HepG2 (cell line): ENCODE data around the gene PFAS. TPM values are rescaled to one million over a fixed set of nuclear protein-coding genes. Genes with fewer than 3 reads are reported as not detected.

Source experiments
- ATM ChIP-seq: fragments of 450-650 bp; IDR thresholded peaks from 2 replicates; pipeline ENCODE4 v1.7.1; 2017; ENCODE audit warnings: mild to moderate bottlenecking, borderline replicate concordance
- CBX1 ChIP-seq: IDR thresholded peaks from one replicate; pipeline ENCODE4 v1.6.1; 2016; ENCODE audit warnings: antibody characterized with exemption, low read depth
- CENPT ChIP-seq: sonication (generic); formaldehyde crosslinking; IDR thresholded peaks from 2 replicates; pipeline ENCODE4 v1.8.0; 2022; ENCODE audit warnings: low read depth, mild to moderate bottlenecking, moderate library complexity, missing genetic modification reagents
- FOXM1 ChIP-seq: sonication (generic); formaldehyde crosslinking; IDR thresholded peaks from 2 replicates; pipeline ENCODE4 v1.5.0; 2020; ENCODE audit warnings: missing genetic modification reagents
- FOXP1 ChIP-seq, 2 experiments: fragments of 450-650 bp in 1 of 2; IDR thresholded peaks; 2 replicates each; pipeline ENCODE4 v1.6.1; 2017 to 2018; ENCODE audit warnings: antibody characterized with exemption in 1 of 2
- GATAD2A ChIP-seq: IDR thresholded peaks from 2 replicates; pipeline ENCODE4 v1.6.1; 2016
- GTF3A ChIP-seq: sonication (generic); formaldehyde crosslinking; conservative IDR thresholded peaks from 2 replicates; pipeline ENCODE4 v1.4.0; 2020; ENCODE audit warnings: mild to moderate bottlenecking, missing genetic modification reagents
- ISL2 ChIP-seq: sonication (generic); formaldehyde crosslinking; IDR thresholded peaks from 2 replicates; pipeline ENCODE4 v1.5.0; 2020; ENCODE audit warnings: missing genetic modification reagents
- ISX ChIP-seq: sonication (generic); formaldehyde crosslinking; conservative IDR thresholded peaks from 2 replicates; pipeline ENCODE4 v1.5.0; 2020; ENCODE audit warnings: missing genetic modification reagents
- KLF9 ChIP-seq: IDR thresholded peaks from 2 replicates; pipeline ENCODE4 v1.6.1; 2016; ENCODE audit warnings: low read depth
- MAZ ChIP-seq, 2 experiments: sonication (generic) in 1 of 2; formaldehyde crosslinking in 1 of 2; IDR thresholded peaks; 2 replicates each; pipeline versions ENCODE4 v1.5.0 to v1.6.1; 2012 to 2020; ENCODE audit warnings: low read depth in 2 of 2, mild to moderate bottlenecking in 2 of 2, borderline replicate concordance in 1 of 2, improper control_type of control experiment in 1 of 2, low read length in 1 of 2, missing genetic modification reagents in 1 of 2, moderate library complexity in 1 of 2
- MED1 ChIP-seq: sonication (generic); formaldehyde crosslinking; IDR thresholded peaks from 2 replicates; pipeline ENCODE4 v1.4.0; 2020; ENCODE audit warnings: missing genetic modification reagents
- MEIS2 ChIP-seq: sonication (generic); formaldehyde crosslinking; IDR thresholded peaks from 2 replicates; pipeline ENCODE4 v1.9.0; 2021; ENCODE audit warnings: mild to moderate bottlenecking, missing genetic modification reagents
- POLR2AphosphoS5 ChIP-seq: IDR thresholded peaks from 2 replicates; pipeline ENCODE4 v1.6.1; 2012; ENCODE audit warnings: low read depth, low read length
- SOX13 ChIP-seq, 3 experiments: fragments of 450-650 bp in 1 of 3; sonication (generic) in 1 of 3; formaldehyde crosslinking in 1 of 3; IDR thresholded peaks in 2 of 3; conservative IDR thresholded peaks in 1 of 3; 2 replicates each; pipeline versions ENCODE4 v1.5.0 to v1.6.1; 2016 to 2020; ENCODE audit warnings: antibody characterized with exemption in 1 of 3, mild to moderate bottlenecking in 1 of 3, missing compliant biosample characterization in 1 of 3, missing genetic modification reagents in 1 of 3, moderate library complexity in 1 of 3
- ZBTB38 ChIP-seq: sonication (generic); formaldehyde crosslinking; IDR thresholded peaks from 2 replicates; pipeline ENCODE4 v1.5.1; 2020; ENCODE audit warnings: mild to moderate bottlenecking, missing genetic modification reagents
- ZKSCAN5 ChIP-seq: sonication (generic); formaldehyde crosslinking; IDR thresholded peaks from 2 replicates; pipeline ENCODE4 v1.5.1; 2020; ENCODE audit warnings: mild to moderate bottlenecking, missing genetic modification reagents
- ZNF180 ChIP-seq: sonication (generic); formaldehyde crosslinking; IDR thresholded peaks from 2 replicates; pipeline ENCODE4 v1.4.0; 2020; ENCODE audit warnings: low read depth, missing genetic modification reagents, borderline replicate concordance
- ZNF558 ChIP-seq: sonication (generic); formaldehyde crosslinking; IDR thresholded peaks from 2 replicates; pipeline ENCODE4 v1.9.0; 2022; ENCODE audit warnings: mild to moderate bottlenecking, missing genetic modification reagents, borderline replicate concordance
- ZNF773 ChIP-seq: sonication (generic); formaldehyde crosslinking; IDR thresholded peaks from 2 replicates; pipeline ENCODE4 v1.4.0; 2020; ENCODE audit warnings: missing genetic modification reagents, borderline replicate concordance
- ZNF878 ChIP-seq: sonication (generic); formaldehyde crosslinking; IDR thresholded peaks from 2 replicates; pipeline ENCODE4 v1.8.1; 2023; ENCODE audit warnings: mild to moderate bottlenecking, missing genetic modification reagents, moderate library complexity
- polyA plus RNA-seq, 8 experiments: library from polyadenylated mRNA; depleted of rRNA in 3 of 8; stranded (reverse) in 7 of 8; unstranded in 1 of 8; fragments of >200 nt; fragmentation: Illumina TruSeq in 4 of 8; extraction: Trizol in 4 of 8; gene quantifications; 2 replicates each; pipeline versions ENCODE4 v1.2.1 to v1.2.3, GENCODE V29; 2011 to 2016; ENCODE audit warnings: low read depth in 4 of 8, missing spikeins in 1 of 8, mixed read lengths in 1 of 8; ENCODE audit not compliant: insufficient read depth in 1 of 8
- total RNA-seq, 5 experiments: library from RNA; depleted of rRNA; stranded (reverse); fragments of >200 nt; fragmentation: Illumina TruSeq; extraction: Trizol; gene quantifications; 2 replicates each; pipeline ENCODE4 v1.2.3, GENCODE V29; 2016; ENCODE audit warnings: low read depth in 1 of 5
- TF ChIP-seq, protein P1 (sequence below): sonication (generic); formaldehyde crosslinking; IDR thresholded peaks from 2 replicates; pipeline ENCODE4 v1.5.0; 2020; ENCODE audit warnings: missing genetic modification reagents
- TF ChIP-seq, protein P2 (sequence below): sonication (generic); formaldehyde crosslinking; IDR thresholded peaks from 2 replicates; pipeline ENCODE4 v1.4.0; 2020; ENCODE audit warnings: missing genetic modification reagents
- TF ChIP-seq, protein P3 (sequence below): sonication (generic); formaldehyde crosslinking; IDR thresholded peaks from 2 replicates; pipeline ENCODE4 v1.8.1; 2023; ENCODE audit warnings: mild to moderate bottlenecking, inconsistent platforms, moderate library complexity, missing genetic modification reagents, borderline replicate concordance
- TF ChIP-seq, protein P4 (sequence below): sonication (generic); formaldehyde crosslinking; IDR thresholded peaks from 2 replicates; pipeline ENCODE4 v1.4.0; 2020; ENCODE audit warnings: missing genetic modification reagents

Gene PFAS
- total and polyA plus RNA-seq, 2 of the 13 experiments (the other 11 are each of a cell fraction or from before 2014, with no cell fraction given) = 49.4 to 58.2 TPM

DNA sequence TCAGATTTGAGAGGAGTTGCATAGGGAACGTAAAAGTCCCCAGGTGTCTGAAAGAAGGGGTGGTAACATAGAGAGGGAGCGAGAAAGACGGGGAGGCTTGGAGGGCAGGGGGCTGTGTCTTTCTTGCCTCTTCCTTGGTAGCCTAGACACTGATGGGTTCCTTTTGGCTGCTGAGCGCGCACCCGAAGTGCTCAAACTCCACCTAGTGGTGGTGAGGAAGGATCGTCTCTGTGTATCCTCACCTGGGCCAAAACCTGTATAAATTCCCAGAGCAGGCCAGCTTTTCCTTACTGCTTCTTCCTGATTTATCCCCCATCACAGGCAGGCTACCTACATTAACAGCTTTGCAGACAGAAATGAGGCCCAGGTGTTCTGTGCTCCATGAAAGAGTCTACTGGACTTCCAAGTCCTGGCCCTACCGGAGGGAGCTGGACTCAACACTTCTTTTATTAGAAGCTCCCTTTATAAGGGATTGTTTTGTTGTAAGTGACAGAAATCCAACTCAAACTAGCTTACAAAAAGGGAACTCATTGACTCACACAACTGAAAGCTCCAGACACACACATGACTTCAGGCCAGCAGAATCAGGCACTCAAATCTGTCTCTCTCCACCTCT lies 51.6 kb downstream of the PFAS start (continued):
- TF ChIP-seq, protein P1, sequence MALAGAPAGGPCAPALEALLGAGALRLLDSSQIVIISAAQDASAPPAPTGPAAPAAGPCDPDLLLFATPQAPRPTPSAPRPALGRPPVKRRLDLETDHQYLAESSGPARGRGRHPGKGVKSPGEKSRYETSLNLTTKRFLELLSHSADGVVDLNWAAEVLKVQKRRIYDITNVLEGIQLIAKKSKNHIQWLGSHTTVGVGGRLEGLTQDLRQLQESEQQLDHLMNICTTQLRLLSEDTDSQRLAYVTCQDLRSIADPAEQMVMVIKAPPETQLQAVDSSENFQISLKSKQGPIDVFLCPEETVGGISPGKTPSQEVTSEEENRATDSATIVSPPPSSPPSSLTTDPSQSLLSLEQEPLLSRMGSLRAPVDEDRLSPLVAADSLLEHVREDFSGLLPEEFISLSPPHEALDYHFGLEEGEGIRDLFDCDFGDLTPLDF (CRISPR knock-in tag) = no peak
- TF ChIP-seq ATM = no peak
- no peak for TF ChIP-seq SOX13 (IDR thresholded peaks at IDR 0.05)
- TF ChIP-seq SOX13 (CRISPR knock-in tag; conservative IDR thresholded peaks at IDR 0.05 in 1 of 2, IDR thresholded peaks at IDR 0.05 in 1 of 2) = 0 out of 4 replicates have a peak, but pooled peaks of 1 of the 2 experiments have one; percentile 19
- TF ChIP-seq KLF9 (CRISPR knock-in tag) = no peak
- no peak for TF ChIP-seq ZNF558 (CRISPR knock-in tag)
- no peak for TF ChIP-seq ZNF773 (CRISPR knock-in tag)
- TF ChIP-seq ZNF878 (CRISPR knock-in tag) = no peak
- peak; percentile 51; the same call in 1 of the 2 replicates for TF ChIP-seq GATAD2A (CRISPR knock-in tag)
- no peak for TF ChIP-seq ISX (CRISPR knock-in tag)
- peak; percentile 25 for TF ChIP-seq CBX1
- TF ChIP-seq, protein P2, sequence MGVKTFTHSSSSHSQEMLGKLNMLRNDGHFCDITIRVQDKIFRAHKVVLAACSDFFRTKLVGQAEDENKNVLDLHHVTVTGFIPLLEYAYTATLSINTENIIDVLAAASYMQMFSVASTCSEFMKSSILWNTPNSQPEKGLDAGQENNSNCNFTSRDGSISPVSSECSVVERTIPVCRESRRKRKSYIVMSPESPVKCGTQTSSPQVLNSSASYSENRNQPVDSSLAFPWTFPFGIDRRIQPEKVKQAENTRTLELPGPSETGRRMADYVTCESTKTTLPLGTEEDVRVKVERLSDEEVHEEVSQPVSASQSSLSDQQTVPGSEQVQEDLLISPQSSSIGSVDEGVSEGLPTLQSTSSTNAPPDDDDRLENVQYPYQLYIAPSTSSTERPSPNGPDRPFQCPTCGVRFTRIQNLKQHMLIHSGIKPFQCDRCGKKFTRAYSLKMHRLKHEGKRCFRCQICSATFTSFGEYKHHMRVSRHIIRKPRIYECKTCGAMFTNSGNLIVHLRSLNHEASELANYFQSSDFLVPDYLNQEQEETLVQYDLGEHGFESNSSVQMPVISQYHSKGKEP (CRISPR knock-in tag) = peak; percentile 53; the same call in 1 of the 2 replicates
- TF ChIP-seq ISL2 = 0 out of 2 replicates have a peak, but pooled peaks have one; percentile 29
- no peak for TF ChIP-seq ZBTB38
- TF ChIP-seq MEIS2 (CRISPR knock-in tag) = no peak
- TF ChIP-seq, protein P3, sequence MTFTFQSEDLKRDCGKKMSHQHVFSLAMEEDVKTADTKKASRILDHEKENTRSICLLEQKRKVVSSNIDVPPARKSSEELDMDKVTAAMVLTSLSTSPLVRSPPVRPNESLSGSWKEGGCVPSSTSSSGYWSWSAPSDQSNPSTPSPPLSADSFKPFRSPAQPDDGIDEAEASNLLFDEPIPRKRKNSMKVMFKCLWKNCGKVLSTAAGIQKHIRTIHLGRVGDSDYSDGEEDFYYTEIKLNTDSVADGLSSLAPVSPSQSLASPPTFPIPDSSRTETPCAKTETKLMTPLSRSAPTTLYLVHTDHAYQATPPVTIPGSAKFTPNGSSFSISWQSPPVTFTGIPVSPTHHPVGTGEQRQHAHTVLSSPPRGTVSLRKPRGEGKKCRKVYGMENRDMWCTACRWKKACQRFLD (CRISPR knock-in tag) = no peak
- 0 out of 2 replicates have a peak, but pooled peaks have one; percentile 38 for TF ChIP-seq MED1 (CRISPR knock-in tag)
- no peak for TF ChIP-seq FOXP1 (IDR thresholded peaks at IDR 0.05)
- no peak for TF ChIP-seq FOXP1 (CRISPR knock-in tag; IDR thresholded peaks at IDR 0.05)
- TF ChIP-seq, protein P4, sequence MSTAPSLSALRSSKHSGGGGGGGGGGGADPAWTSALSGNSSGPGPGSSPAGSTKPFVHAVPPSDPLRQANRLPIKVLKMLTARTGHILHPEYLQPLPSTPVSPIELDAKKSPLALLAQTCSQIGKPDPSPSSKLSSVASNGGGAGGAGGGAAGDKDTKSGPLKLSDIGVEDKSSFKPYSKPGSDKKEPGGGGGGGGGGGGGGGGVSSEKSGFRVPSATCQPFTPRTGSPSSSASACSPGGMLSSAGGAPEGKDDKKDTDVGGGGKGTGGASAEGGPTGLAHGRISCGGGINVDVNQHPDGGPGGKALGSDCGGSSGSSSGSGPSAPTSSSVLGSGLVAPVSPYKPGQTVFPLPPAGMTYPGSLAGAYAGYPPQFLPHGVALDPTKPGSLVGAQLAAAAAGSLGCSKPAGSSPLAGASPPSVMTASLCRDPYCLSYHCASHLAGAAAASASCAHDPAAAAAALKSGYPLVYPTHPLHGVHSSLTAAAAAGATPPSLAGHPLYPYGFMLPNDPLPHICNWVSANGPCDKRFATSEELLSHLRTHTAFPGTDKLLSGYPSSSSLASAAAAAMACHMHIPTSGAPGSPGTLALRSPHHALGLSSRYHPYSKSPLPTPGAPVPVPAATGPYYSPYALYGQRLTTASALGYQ = no peak
- TF ChIP-seq CENPT = no peak
- TF ChIP-seq ZNF180 = no peak
- no peak for TF ChIP-seq POLR2AphosphoS5
- no peak for TF ChIP-seq FOXM1
- no peak for TF ChIP-seq GTF3A
- TF ChIP-seq ZKSCAN5 (CRISPR knock-in tag) = no peak
- TF ChIP-seq MAZ (IDR thresholded peaks at IDR 0.05; ENCODE audit: borderline replicate concordance, low read depth, low read length) = no peak
- no peak for TF ChIP-seq MAZ (CRISPR knock-in tag; IDR thresholded peaks at IDR 0.05; ENCODE audit: low read depth)
